Tibial nerve (tissue), 4 donors: ENCODE results near the gene NDRG2. TPM values are rescaled to one million over a fixed set of nuclear protein-coding genes. Genes with fewer than 3 reads are reported as not detected.

Source experiments
- DNase-seq, 2 donors: peaks; one replicate each; pipeline ENCODE4 v3.0.0-alpha.2; 2019; ENCODE audit warnings: low spot score in 2 of 2
- H3K27ac ChIP-seq, 4 donors: fragments of 200-600 bp; sonication (generic) in 3 of 4; one replicate each; pipeline ENCODE4 v1.5.1; 2017 to 2019; ENCODE audit warnings: mild to moderate bottlenecking in 1 of 4
- H3K27me3 ChIP-seq, 2 donors: fragments of 200-600 bp; sonication (generic) in 1 of 2; one replicate each; pipeline versions ENCODE4 v1.5.1 to v1.6.0; 2017 to 2019
- H3K36me3 ChIP-seq, 3 donors: fragments of 200-600 bp; sonication (generic); one replicate each; pipeline ENCODE4 v1.5.1; 2018 to 2019
- H3K4me1 ChIP-seq, 4 donors: fragments of 200-600 bp; sonication (generic) in 3 of 4; one replicate each; pipeline ENCODE4 v1.5.1; 2017 to 2019
- H3K4me3 ChIP-seq, 4 donors: fragments of 200-600 bp; sonication (generic) in 3 of 4; one replicate each; pipeline ENCODE4 v1.5.1; 2017 to 2019; ENCODE audit warnings: mild to moderate bottlenecking in 1 of 4, moderate library complexity in 1 of 4
- H3K9me3 ChIP-seq, 4 donors: fragments of 200-600 bp; sonication (generic) in 3 of 4; one replicate each; pipeline ENCODE4 v1.5.1; 2017 to 2019
- CTCF ChIP-seq, 5 experiments: fragments of 200-600 bp in 3 of 5; fragments of 450-650 bp in 2 of 5; sonication (generic) in 3 of 5; IDR thresholded peaks; one replicate each; pipeline ENCODE4 v1.5.1; 2016 to 2019; ENCODE audit warnings: antibody characterized with exemption in 5 of 5, mild to moderate bottlenecking in 3 of 5, moderate library complexity in 2 of 5
- EP300 ChIP-seq, 2 donors: sonication (generic); formaldehyde crosslinking; IDR thresholded peaks; one replicate each; pipeline ENCODE4 v1.6.1; 2017; ENCODE audit warnings: antibody characterized with exemption in 2 of 2, mild to moderate bottlenecking in 1 of 2
- POLR2A ChIP-seq, 2 donors: fragments of 450-650 bp; IDR thresholded peaks; one replicate each; pipeline ENCODE4 v1.6.1; 2017; ENCODE audit warnings: antibody characterized with exemption in 2 of 2, mild to moderate bottlenecking in 2 of 2, moderate library complexity in 2 of 2
- WGBS, 2 donors: methylation state at CpG; one replicate each; pipeline ENCODE4 v1.1.5; 2018; 5-methylcytosine and 5-hydroxymethylcytosine counted together
- total RNA-seq, 4 donors: library from RNA; depleted of rRNA; stranded (reverse); fragments of >200 nt; gene quantifications; one replicate each; pipeline ENCODE4 v1.1.0, GENCODE V29; 2016

Gene NDRG2
- total RNA-seq, 4 donors from 2014 or later: 370 to 971 (median 750) TPM

GRCh38 chr14:21050597-21050996, 25.7 kb upstream of the NDRG2 start:
- Histone ChIP-seq H3K9me3 (no peaks in the 10 kb centered on the region), H3K4me3 (no peak overlapping the region), H3K4me1 (peaks cover 0 to 4% (median 0%) of the 10 kb centered on the region in 4 donors), H3K27ac (no peak overlapping the region), H3K36me3 (no peaks in the 10 kb centered on the region), H3K27me3 (no peaks in the 10 kb centered on the region)
- TF ChIP-seq POLR2A (IDR thresholded peaks at IDR 0.05) (no peak), CTCF (IDR thresholded peaks at IDR 0.05) (no peak), EP300 (IDR thresholded peaks at IDR 0.05) (no peak)
- WGBS, 2 donors: 78% methylated on average over 3 of the region's 3 CpGs
- no peak for DNase-seq

GRCh38 chr14:21049271-21049673, 24.4 kb upstream of the NDRG2 start:
- H3K4me1 ChIP-seq: peaks cover 0 to 1% (median under 1%) of the 10 kb centered on the region in 4 donors
- H3K4me3 ChIP-seq: no peak overlapping the region
- TF ChIP-seq EP300 (IDR thresholded peaks at IDR 0.05) (no peak), POLR2A (IDR thresholded peaks at IDR 0.05) (no peak), CTCF (IDR thresholded peaks at IDR 0.05) (no peak)
- no peaks in the 10 kb centered on the region for H3K27me3 ChIP-seq
- DNase-seq: no peak
- no peaks in the 10 kb centered on the region for H3K9me3 ChIP-seq
- 62 to 77% methylated on average over 3 of the region's 3 CpGs for WGBS, 2 donors
- no peaks in the 10 kb centered on the region for H3K36me3 ChIP-seq
- H3K27ac ChIP-seq: peak overlapping the region in 1 of 4 donors; percentile 11

GRCh38 chr14:21048638-21049037, 23.8 kb upstream of the NDRG2 start:
- TF ChIP-seq POLR2A (IDR thresholded peaks at IDR 0.05) (no peak), EP300 (IDR thresholded peaks at IDR 0.05) (no peak), CTCF (IDR thresholded peaks at IDR 0.05) (no peak)
- Histone ChIP-seq H3K27ac (no peak overlapping the region), H3K4me3 (no peak overlapping the region), H3K27me3 (no peaks in the 10 kb centered on the region), H3K9me3 (no peaks in the 10 kb centered on the region), H3K4me1 (peaks cover 0 to 7% (median 3%) of the 10 kb centered on the region in 4 donors), H3K36me3 (no peaks in the 10 kb centered on the region)
- no peak for DNase-seq
- WGBS, 2 donors: 69 to 73% methylated on average over 2 of the region's 2 CpGs

- 76 to 81% methylated on average over 2 of the region's 2 CpGs for WGBS, 2 donors
- Histone ChIP-seq H3K4me1 (peaks cover 0 to 18% (median 6%) of the 10 kb centered on the region in 4 donors), H3K4me3 (no peak overlapping the region), H3K9me3 (no peaks in the 10 kb centered on the region), H3K36me3 (no peaks in the 10 kb centered on the region), H3K27me3 (no peaks in the 10 kb centered on the region), H3K27ac (no peak overlapping the region)
- no peak for TF ChIP-seq EP300 (IDR thresholded peaks at IDR 0.05)
- no peak for TF ChIP-seq CTCF (IDR thresholded peaks at IDR 0.05)
- no peak for TF ChIP-seq POLR2A (IDR thresholded peaks at IDR 0.05)
- DNase-seq: no peak
These were observed 22.5 kb upstream of the NDRG2 start for GRCh38 chr14:21047378-21047781.

- Histone ChIP-seq H3K27me3 (no peaks in the 10 kb centered on the region), H3K4me3 (no peak overlapping the region), H3K27ac (no peak overlapping the region), H3K4me1 (peaks cover 0 to 31% (median 14%) of the 10 kb centered on the region in 4 donors), H3K36me3 (no peaks in the 10 kb centered on the region), H3K9me3 (no peaks in the 10 kb centered on the region)
- DNase-seq: no peak
- TF ChIP-seq CTCF (IDR thresholded peaks at IDR 0.05): no peak
- no peak for TF ChIP-seq POLR2A (IDR thresholded peaks at IDR 0.05)
- no peak for TF ChIP-seq EP300 (IDR thresholded peaks at IDR 0.05)
- 65 to 66% methylated on average over 6 of the region's 6 CpGs for WGBS, 2 donors
These were observed 19.2 kb upstream of the NDRG2 start for GRCh38 chr14:21043974-21044618.
